HL-60 (cell line): ENCODE results near the gene SCN2A.
"Not testable (repeated sequence)": the region's sequence is repeated elsewhere in the genome, so short reads cannot be mapped to it uniquely, and the experiment has no call there.

Source experiments
- DNase-seq, 2 experiments: peaks; one replicate each; pipeline ENCODE4 v3.0.0-alpha.2; 2010 to 2020; ENCODE audit warnings: low read depth in 1 of 2, low spot score in 1 of 2
- H3K27ac ChIP-seq: fragments of 250-450 bp; sonication (Bioruptor Pico); replicated peaks from 2 replicates; pipeline ENCODE4 v1.5.1; 2020; ENCODE audit warnings: mild to moderate bottlenecking, moderate library complexity
- H3K27me3 ChIP-seq: fragments of 250-450 bp; sonication (Bioruptor Pico); 2 replicates; pipeline ENCODE4 v1.5.1; 2021; ENCODE audit warnings: mild to moderate bottlenecking, moderate library complexity; ENCODE audit not compliant: insufficient read depth, poor library complexity, severe bottlenecking
- H3K4me3 ChIP-seq: replicated peaks from 2 replicates; pipeline ENCODE4 v1.5.1; 2011; ENCODE audit warnings: mild to moderate bottlenecking, control low read depth, low read length; ENCODE audit not compliant: insufficient read depth
- CTCF ChIP-seq: IDR thresholded peaks from one replicate; pipeline ENCODE4 v1.5.1; 2011; ENCODE audit warnings: low read length, control low read depth, inconsistent platforms; ENCODE audit not compliant: insufficient read depth
- GABPA ChIP-seq: IDR thresholded peaks from 2 replicates; pipeline ENCODE4 v1.6.1; 2012; ENCODE audit warnings: low read depth
- POLR2AphosphoS5 ChIP-seq: IDR thresholded peaks from 2 replicates; pipeline ENCODE4 v1.6.1; 2012; ENCODE audit warnings: low read depth
- REST ChIP-seq: IDR thresholded peaks from 2 replicates; pipeline ENCODE4 v1.6.1; 2012; ENCODE audit warnings: low read depth; ENCODE audit not compliant: insufficient replicate concordance
- SPI1 ChIP-seq: IDR thresholded peaks from 2 replicates; pipeline ENCODE4 v1.6.1; 2012; ENCODE audit warnings: low read depth, mild to moderate bottlenecking, borderline replicate concordance

The SCN2A gene

GRCh38 chr2:165382362-165382761 is 143.1 kb downstream of the SCN2A start:
- Histone ChIP-seq H3K27ac (no peak overlapping the region), H3K27me3 (no peaks in the 10 kb centered on the region), H3K4me3 (no peak overlapping the region)
- no peak for DNase-seq
- TF ChIP-seq POLR2AphosphoS5 (no peak), REST (no peak), GABPA (no peak), SPI1 (no peak), CTCF (no peak)

GRCh38 chr2:165390875-165391274 is 151.7 kb downstream of the SCN2A start:
- no peak overlapping the region for H3K4me3 ChIP-seq
- H3K27ac ChIP-seq, result no peak overlapping the region
- no peaks in the 10 kb centered on the region for H3K27me3 ChIP-seq
- DNase-seq, result no peak
- TF ChIP-seq GABPA, result no peak
- TF ChIP-seq REST, result no peak

- no peak for TF ChIP-seq SPI1
- TF ChIP-seq CTCF, result no peak
- no peak for TF ChIP-seq GABPA
- no peak for TF ChIP-seq POLR2AphosphoS5
- TF ChIP-seq REST, result no peak
- Histone ChIP-seq H3K27me3 (no peaks in the 10 kb centered on the region), H3K27ac (no peak overlapping the region), H3K4me3 (no peak overlapping the region)
- DNase-seq, result no peak
Measured at GRCh38 chr2:165391791-165392190, 152.6 kb downstream of the SCN2A start.

GRCh38 chr2:165398603-165399002 is 159.4 kb downstream of the SCN2A start:
- H3K27ac ChIP-seq, DNase-seq, H3K4me3 ChIP-seq, H3K27me3 ChIP-seq: not testable (repeated sequence)
